HG03342 (cell line): ENCODE measurements around the gene ARHGAP21.

ENCODE experiments used
- ATAC-seq: cut with Tn5 transposase; IDR thresholded peaks from one replicate; pipeline ENCODE4 v1.9.1; 2021; ENCODE audit warnings: mild to moderate bottlenecking, moderate library complexity; ENCODE audit not compliant: unreplicated experiment

The ARHGAP21 gene

GRCh38 chr10:24544776-24545175 lies 178.9 kb downstream of the ARHGAP21 start:
- no peak for ATAC-seq

GRCh38 chr10:24542314-24543270 lies 181.1 kb downstream of the ARHGAP21 start:
- no peak for ATAC-seq

DNA sequence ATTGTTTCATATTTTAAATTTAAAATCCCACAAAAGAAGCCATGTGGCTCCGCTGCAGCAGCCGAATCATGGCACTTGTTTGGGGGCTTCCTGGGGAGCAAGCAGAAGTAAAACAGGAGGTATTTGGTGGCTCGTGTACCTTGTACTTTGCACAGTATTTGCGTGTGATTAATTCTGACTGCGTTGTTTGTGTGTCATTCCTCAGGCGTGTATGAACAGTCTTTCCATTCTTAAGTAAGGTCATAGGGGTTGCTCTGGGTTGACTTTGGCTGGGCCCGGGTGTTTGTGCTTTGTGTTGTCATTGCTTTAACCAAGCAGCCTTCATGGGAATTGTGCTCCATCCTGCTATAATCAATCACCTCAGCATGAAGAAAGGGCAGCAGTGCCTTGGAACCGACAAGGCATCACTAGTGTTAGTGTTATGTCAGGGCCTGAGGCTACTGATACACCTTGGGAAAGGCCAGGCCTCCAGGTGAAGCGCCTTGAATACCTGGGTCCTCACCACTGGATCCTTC lies 182.4 kb downstream of the ARHGAP21 start:
- no peak for ATAC-seq

- no peak for ATAC-seq
Observed at GRCh38 chr10:24536636-24537035, 187.1 kb downstream of the ARHGAP21 start.

GRCh38 chr10:24533981-24534380 lies 189.7 kb downstream of the ARHGAP21 start:
- ATAC-seq, result no peak
